Putamen (tissue), 1 donor: ENCODE results near the gene HPCAL1.

Experiments
- DNase-seq: peaks from one replicate; pipeline ENCODE4 v3.0.0-alpha.2; 2016; ENCODE audit warnings: low spot score

HPCAL1 gene

GRCh38 chr2:10337449-10338269 lies 35.0 kb downstream of the HPCAL1 start:
- no peak for DNase-seq

GRCh38 chr2:10338270-10339188 lies 35.8 kb downstream of the HPCAL1 start:
- no peak for DNase-seq

GRCh38 chr2:10339647-10340592 lies 37.2 kb downstream of the HPCAL1 start:
- DNase-seq, result no peak

- DNase-seq, result no peak
Measured at GRCh38 chr2:10340593-10340975, 37.9 kb downstream of the HPCAL1 start.

- DNase-seq, result no peak
Measured at GRCh38 chr2:10341193-10341592, 38.5 kb downstream of the HPCAL1 start.

GRCh38 chr2:10342245-10342951 lies 39.7 kb downstream of the HPCAL1 start:
- DNase-seq, result no peak

GRCh38 chr2:10343191-10343590 lies 40.5 kb downstream of the HPCAL1 start:
- DNase-seq, result no peak

- DNase-seq, result no peak
Measured at GRCh38 chr2:10343658-10344057, 41.0 kb downstream of the HPCAL1 start.

- DNase-seq, result no peak
Measured at GRCh38 chr2:10344105-10345066, 41.7 kb downstream of the HPCAL1 start.

GRCh38 chr2:10345126-10345525 lies 42.4 kb downstream of the HPCAL1 start:
- DNase-seq, result no peak

GRCh38 chr2:10345813-10346212 lies 43.1 kb downstream of the HPCAL1 start:
- DNase-seq, result no peak

- DNase-seq, result no peak
Measured at GRCh38 chr2:10346929-10347561, 44.3 kb downstream of the HPCAL1 start.

GRCh38 chr2:10347562-10347948 lies 44.9 kb downstream of the HPCAL1 start:
- no peak for DNase-seq

- no peak for DNase-seq
Measured at GRCh38 chr2:10348891-10349290, 46.2 kb downstream of the HPCAL1 start.

GRCh38 chr2:10350761-10351160 lies 48.1 kb downstream of the HPCAL1 start:
- DNase-seq, result no peak

- no peak for DNase-seq
Measured at GRCh38 chr2:10352361-10352760, 49.7 kb downstream of the HPCAL1 start.

- DNase-seq, result no peak
Measured at GRCh38 chr2:10352972-10353371, 50.3 kb downstream of the HPCAL1 start.

GRCh38 chr2:10353931-10354330 lies 51.2 kb downstream of the HPCAL1 start:
- DNase-seq, result no peak

GRCh38 chr2:10354399-10354798 lies 51.7 kb downstream of the HPCAL1 start:
- DNase-seq, result no peak
